22Rv1 (cell line): ENCODE data around the gene AKAP9.
"Not testable (repeated sequence)": the region's sequence is repeated elsewhere in the genome, so short reads cannot be mapped to it uniquely, and the experiment has no call there.

Source experiments
- ZFX ChIP-seq: fragments of 450-650 bp; IDR thresholded peaks from 2 replicates; pipeline ENCODE4 v1.6.1; 2017; ENCODE audit warnings: antibody characterized with exemption, borderline replicate concordance
- TF ChIP-seq, protein P1 (sequence below): fragments of 450-650 bp; IDR thresholded peaks from 2 replicates; pipeline ENCODE4 v1.5.1; 2017; ENCODE audit warnings: mild to moderate bottlenecking

DNA sequence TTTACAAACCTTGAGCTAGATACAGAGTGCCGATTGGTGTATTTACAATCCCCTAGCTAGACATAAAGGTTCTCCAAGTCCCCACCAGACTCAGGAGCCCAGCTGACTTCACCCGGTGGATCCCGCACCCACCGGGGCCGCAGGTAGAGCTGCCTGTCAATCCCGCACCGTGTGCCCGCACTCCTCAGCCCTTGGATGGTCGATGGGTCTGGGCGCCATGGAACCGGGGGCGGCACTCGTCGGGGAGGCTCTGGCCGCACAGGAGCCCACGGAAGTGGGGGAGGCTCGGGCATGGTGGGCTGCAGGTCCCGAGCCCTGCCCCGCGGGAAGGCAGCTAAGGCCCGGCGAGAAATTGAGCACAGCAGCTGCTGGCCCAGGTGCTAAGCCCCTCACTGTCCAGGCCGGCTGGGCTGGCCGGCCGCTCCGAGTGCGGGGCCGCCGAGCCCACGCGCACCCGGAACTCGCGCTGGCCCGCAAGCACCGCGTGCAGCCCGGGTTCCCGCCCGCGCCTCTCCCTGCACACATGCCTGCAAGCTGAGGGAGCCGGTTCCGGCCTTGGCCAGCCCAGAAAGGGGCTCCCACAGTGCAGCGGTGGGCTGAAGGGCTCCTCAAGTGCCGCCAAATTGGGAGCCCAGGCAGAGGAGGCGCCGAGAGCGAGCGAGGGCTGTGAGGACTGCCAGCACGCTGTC is 202.7 kb downstream of the AKAP9 start:
- TF ChIP-seq, protein P1, sequence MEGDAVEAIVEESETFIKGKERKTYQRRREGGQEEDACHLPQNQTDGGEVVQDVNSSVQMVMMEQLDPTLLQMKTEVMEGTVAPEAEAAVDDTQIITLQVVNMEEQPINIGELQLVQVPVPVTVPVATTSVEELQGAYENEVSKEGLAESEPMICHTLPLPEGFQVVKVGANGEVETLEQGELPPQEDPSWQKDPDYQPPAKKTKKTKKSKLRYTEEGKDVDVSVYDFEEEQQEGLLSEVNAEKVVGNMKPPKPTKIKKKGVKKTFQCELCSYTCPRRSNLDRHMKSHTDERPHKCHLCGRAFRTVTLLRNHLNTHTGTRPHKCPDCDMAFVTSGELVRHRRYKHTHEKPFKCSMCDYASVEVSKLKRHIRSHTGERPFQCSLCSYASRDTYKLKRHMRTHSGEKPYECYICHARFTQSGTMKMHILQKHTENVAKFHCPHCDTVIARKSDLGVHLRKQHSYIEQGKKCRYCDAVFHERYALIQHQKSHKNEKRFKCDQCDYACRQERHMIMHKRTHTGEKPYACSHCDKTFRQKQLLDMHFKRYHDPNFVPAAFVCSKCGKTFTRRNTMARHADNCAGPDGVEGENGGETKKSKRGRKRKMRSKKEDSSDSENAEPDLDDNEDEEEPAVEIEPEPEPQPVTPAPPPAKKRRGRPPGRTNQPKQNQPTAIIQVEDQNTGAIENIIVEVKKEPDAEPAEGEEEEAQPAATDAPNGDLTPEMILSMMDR, result not testable (repeated sequence)
- not testable (repeated sequence) for TF ChIP-seq ZFX
